IPS-15b (cell line): ENCODE data around the gene TUBD1.
"Not testable (repeated sequence)": the region's sequence is repeated elsewhere in the genome, so short reads cannot be mapped to it uniquely, and the experiment has no call there.

ENCODE experiments used
- H3K27me3 ChIP-seq: one replicate; pipeline ENCODE4 v1.6.1; 2013; ENCODE audit warnings: low read length; ENCODE audit not compliant: control insufficient read depth, insufficient read depth
- H3K36me3 ChIP-seq: one replicate; pipeline ENCODE4 v1.6.1; 2013; ENCODE audit warnings: low read length; ENCODE audit not compliant: control insufficient read depth, insufficient read depth
- H3K4me1 ChIP-seq: one replicate; pipeline ENCODE4 v1.6.1; 2013; ENCODE audit warnings: mild to moderate bottlenecking, low read length; ENCODE audit not compliant: control insufficient read depth, insufficient read depth
- H3K4me3 ChIP-seq: one replicate; pipeline ENCODE4 v1.5.1; 2013; ENCODE audit warnings: low read depth, low read length
- H3K9ac ChIP-seq: one replicate; pipeline ENCODE4 v1.6.1; 2013; ENCODE audit warnings: low read depth, mild to moderate bottlenecking, low read length
- H3K9me3 ChIP-seq: one replicate; pipeline ENCODE4 v1.6.1; 2013; ENCODE audit warnings: mild to moderate bottlenecking, low read length; ENCODE audit not compliant: control insufficient read depth, insufficient read depth

Gene TUBD1

DNA sequence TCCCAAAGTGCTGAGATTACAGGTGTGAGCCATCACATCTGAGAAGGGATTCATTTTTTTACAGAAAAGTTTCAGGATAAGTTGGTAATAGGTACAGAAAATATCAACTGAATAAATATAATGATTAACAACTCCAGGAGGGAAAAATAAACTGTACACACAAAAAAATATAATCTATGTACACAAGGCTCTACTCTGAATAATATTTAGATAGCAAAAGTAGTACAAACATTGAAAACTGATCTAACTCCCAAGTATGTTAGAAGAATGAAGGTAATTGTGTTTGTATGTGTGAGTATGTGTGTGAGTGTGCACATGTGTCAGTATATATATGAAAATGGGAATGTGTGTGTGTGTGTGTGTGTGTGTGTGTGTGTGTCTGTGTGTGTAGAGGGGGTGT is 20.4 kb downstream of the TUBD1 start:
- Histone ChIP-seq H3K4me1 (no peaks in the 10 kb centered on the region), H3K9me3 (no peaks in the 10 kb centered on the region), H3K9ac (no peak overlapping the region), H3K36me3 (peaks cover 3% of the 10 kb centered on the region), H3K27me3 (no peaks in the 10 kb centered on the region), H3K4me3 (no peak overlapping the region)

DNA sequence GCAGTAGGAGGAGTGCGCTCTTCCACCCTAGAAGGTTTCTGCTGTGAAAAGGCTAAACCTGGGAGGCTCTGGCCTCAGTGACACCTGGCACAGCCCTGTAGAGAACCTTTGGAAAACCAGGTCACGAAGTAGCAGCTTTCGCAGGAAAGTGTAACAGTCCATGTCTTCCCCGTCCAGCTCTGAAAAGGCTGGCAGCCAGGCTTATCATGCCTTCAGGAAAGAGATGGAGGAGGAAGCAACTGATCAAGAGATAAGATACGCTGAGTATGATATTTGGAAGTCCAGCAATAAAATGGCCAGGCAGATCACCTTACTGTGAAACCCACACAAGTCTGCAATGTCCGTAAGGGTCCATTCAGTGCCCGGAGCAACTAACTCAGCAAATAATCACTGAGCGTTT is 22.3 kb downstream of the TUBD1 start:
- H3K4me1 ChIP-seq = no peaks in the 10 kb centered on the region
- H3K9me3 ChIP-seq = no peaks in the 10 kb centered on the region
- no peak overlapping the region for H3K4me3 ChIP-seq
- H3K9ac ChIP-seq = no peak overlapping the region
- no peaks in the 10 kb centered on the region for H3K36me3 ChIP-seq
- H3K27me3 ChIP-seq = no peaks in the 10 kb centered on the region

DNA sequence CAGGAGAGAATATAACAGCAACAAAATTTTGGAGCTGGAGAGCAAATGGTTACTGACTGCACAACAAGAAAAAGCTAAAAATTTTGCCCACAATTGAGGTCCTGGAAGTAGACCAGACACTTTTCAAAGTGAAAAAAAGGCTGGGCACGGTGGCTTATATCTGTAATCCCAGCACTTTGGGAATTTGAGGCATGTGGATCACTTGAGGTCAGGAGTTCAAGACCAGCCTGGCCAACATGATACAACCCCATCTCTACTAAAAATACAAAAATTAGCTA is 22.9 kb downstream of the TUBD1 start:
- Histone ChIP-seq H3K4me1 (no peaks in the 10 kb centered on the region), H3K9me3 (no peaks in the 10 kb centered on the region), H3K27me3 (no peaks in the 10 kb centered on the region), H3K9ac (no peak overlapping the region), H3K4me3 (no peak overlapping the region), H3K36me3 (no peaks in the 10 kb centered on the region)

DNA sequence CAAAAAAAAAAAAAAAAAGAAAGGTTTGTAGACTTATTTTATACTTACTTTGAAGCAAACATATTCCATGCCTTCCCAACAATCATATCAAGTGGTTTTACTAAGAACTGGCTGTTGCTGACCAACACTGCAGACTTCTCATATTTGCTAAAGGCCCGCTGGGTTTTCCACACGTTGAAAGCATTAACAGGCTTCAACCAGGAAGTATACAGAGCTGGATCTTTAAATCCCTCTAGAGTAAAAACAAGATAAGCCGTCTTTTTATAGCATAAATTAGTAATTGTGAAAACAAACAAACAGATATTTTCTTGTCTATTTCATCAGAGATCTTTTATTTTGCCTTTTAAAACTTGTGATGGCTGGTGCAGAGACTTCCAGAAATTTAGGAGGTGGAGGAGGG is 29.1 kb downstream of the TUBD1 start:
- Histone ChIP-seq H3K9ac (no peak overlapping the region), H3K36me3 (peaks cover 3% of the 10 kb centered on the region), H3K27me3 (no peaks in the 10 kb centered on the region), H3K4me3 (no peak overlapping the region), H3K9me3 (no peaks in the 10 kb centered on the region), H3K4me1 (no peaks in the 10 kb centered on the region)

DNA sequence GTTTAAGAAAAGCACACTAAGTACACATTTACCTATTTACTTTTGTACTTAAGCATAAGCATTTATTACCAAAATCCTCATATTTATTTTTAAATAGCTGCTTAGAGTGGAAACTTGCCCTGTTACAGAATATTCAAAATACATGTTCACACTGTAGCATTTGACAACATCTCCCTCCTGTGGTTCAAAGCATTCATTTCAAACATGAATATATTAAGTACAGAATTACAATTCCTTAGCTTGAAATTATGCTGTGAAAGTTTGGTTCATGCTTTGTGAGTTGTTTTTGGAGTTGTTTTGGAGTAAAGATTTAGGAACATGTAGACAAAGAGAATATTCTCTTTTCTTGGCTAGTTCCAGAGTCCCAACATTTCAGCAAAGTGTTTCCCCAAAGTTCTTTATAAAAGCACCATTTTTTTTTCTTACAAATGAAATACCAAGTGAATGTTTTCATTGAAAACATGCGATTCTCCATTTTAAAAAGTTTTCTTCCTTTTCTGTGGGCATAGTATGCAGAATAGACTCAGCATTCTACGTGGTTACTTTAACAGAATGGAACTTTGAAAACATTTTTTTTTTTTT is 33.2 kb downstream of the TUBD1 start:
- no peaks in the 10 kb centered on the region for H3K27me3 ChIP-seq
- H3K4me3 ChIP-seq = no peak overlapping the region
- no peak overlapping the region for H3K9ac ChIP-seq
- no peaks in the 10 kb centered on the region for H3K4me1 ChIP-seq
- H3K9me3 ChIP-seq = no peaks in the 10 kb centered on the region
- H3K36me3 ChIP-seq = peaks cover 3% of the 10 kb centered on the region

DNA sequence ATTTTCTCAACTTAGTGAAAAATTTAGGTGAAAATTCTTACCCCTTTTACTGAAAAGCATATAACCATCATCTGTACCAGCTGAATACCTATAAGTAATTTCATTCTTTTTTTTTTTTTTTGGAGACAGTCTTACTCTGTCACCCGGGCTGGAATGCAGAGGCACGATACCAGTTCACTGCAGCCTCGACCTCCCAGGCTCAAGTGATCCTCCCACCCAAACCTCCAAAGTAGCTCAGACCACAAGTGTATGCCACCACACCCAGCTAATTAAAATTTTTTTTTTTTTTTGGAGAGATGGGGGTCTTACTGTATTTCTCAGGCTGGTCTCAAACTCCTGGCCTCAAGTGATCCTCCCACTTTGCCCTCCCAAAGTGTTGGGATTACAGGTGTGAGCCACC is 33.8 kb downstream of the TUBD1 start:
- Histone ChIP-seq H3K9ac (no peak overlapping the region), H3K9me3 (no peaks in the 10 kb centered on the region), H3K4me3 (no peak overlapping the region), H3K27me3 (no peaks in the 10 kb centered on the region), H3K36me3 (peaks cover 3% of the 10 kb centered on the region), H3K4me1 (no peaks in the 10 kb centered on the region)

DNA sequence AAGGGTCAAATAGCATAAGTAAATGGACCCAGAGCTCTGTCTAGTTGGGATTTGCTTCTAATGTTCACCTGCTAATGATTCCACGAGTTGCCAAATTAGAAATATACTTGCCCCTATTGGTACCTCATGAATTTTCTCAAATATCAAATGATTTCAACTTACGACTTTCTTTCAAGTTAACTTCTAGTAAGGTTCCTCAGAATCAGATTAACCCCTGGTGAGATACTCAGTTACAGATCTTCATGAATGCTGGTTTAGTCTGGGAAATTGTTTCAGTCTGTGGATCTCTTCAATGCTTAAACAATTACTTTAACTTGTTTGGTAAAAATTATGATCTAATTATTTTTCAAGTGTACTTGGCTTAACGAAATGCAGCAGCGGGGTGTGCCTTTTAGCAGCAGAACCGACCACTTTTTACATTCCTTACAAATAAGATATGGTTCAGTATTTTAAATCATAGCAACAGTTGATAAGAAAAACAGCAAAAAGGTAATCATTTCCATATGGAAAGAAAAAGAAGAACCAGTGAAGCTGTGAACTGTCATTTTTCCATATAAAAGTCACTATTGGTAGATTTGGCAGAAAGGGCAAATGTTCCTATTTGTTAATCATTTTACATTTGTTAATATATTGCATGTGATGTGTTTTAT is 34.5 kb downstream of the TUBD1 start:
- Histone ChIP-seq H3K4me3 (no peak overlapping the region), H3K27me3 (no peaks in the 10 kb centered on the region), H3K4me1 (no peaks in the 10 kb centered on the region), H3K9ac (no peak overlapping the region), H3K36me3 (peaks cover 3% of the 10 kb centered on the region), H3K9me3 (no peaks in the 10 kb centered on the region)

DNA sequence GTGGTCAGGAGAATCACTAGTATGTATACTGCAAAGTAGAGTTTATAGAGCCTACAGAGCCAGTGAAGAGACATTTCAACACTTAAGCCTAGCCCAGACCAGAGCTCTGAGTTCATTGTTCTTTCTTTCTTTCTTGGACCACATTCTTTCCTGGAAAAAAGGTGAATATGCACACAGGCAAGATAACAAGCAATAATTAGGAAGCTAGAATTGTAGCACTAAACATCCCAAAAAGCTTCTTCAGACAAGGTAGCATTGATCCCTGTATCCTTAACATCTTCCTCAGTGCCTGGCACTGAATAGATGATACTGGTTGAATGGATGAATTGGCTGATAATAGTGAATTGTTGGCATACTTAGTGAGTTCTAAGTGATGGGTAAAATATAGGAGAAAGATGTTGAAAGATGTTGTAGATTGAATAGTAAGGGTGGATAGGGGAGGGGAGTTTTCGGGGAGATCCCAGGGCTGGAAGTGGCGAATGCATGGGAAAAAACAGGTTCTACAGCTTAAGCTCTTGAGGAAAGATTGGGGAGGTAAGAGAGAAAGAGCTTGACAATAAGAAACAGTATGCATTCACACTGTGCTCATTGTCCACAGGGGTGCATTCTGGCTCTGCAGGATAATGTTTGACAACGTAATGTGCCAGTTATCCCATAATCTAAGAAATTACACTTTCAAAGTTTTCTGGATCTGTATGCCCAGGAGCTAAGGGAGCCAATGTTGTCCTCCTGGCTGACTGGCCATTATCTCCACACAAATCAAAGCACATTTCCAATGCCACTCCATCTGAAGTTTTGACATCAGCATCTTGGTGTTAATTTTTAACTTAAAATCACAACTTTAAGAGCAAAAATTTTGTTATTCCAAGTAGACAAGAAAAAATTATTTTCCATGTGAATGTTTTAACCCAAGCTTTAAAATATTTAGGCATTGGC is 35.6 kb downstream of the TUBD1 start:
- Histone ChIP-seq H3K9me3 (no peaks in the 10 kb centered on the region), H3K4me1 (peaks cover 2% of the 10 kb centered on the region), H3K4me3 (no peak overlapping the region)

DNA sequence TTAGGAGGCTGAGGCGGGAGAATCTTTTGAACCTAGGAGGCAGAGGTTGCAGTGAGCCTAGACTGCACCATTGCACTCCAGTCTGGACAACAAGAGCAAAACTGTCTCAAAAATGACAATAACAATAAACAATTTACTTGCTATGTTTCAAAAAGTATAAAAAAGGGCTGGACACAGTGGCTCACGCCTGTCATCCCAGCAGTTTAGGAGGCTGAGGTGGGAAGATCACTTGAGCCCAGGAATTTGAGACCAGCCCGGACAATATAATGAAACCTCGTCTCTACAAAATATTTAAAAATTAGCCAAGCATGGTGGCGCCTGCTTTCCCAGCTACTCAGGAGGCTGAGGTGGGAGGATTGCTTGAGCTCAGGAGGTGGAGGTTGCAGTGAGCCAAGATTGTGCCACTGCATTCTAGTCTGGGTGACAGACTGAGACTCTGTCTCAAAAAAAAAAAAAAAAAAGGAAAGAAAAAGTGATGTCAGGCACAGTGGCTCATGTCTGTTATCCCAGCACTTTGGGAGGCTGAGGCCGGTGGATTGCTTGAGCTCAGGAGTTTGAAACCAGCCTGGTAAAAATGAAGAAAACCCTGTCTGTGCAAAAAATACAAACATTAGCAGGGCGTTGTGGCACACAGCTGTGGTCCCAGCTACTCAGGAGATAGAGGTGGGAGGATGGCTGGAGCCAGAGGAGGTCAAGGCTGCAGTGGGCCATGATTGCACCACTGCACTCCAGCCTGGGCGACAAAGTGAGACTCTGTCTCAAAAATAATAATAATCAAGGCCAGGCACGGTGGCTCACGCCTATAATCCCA is 38.6 kb downstream of the TUBD1 start:
- not testable (repeated sequence) for H3K4me3 ChIP-seq, H3K4me1 ChIP-seq, H3K27me3 ChIP-seq, H3K9ac ChIP-seq, H3K36me3 ChIP-seq, H3K9me3 ChIP-seq

More for the DNA sequence above, 35.6 kb downstream of the TUBD1 start:
- H3K36me3 ChIP-seq = no peaks in the 10 kb centered on the region
- H3K27me3 ChIP-seq = no peaks in the 10 kb centered on the region
- H3K9ac ChIP-seq = no peak overlapping the region

DNA sequence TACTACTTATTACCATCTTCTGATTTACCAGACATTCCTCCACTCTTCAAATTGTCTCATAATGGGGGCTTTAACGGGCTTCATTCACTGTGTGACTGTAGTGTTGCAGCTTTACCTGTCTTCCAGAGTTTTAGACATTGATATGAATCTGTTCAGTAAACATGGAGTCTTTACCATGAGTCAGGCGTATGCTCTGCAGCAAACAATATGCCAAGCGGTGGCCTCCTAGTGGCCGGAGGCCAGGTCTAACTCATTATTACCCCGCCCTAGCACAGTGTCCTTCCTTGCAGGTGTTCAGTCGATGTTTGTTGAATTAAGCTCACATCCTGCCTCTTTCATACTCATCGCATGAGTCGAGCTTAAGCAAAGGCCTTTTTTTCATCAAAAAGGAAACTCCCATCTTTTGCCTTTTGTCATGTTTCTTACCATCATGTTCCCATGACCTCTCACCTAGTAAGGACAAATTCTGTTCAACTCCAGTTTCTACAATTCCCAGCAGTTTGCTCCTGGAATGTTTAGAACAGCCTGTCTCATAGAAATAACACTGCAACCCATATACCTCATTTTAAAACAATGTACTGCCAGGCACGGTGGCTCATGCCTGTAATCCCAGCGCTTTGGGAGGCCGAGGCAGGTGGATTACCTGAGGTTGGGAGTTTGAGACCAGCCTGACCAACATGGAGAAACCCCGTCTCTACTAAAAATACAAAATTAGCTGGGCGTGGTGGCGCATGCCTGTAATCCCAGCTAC is 39.4 kb downstream of the TUBD1 start:
- no peaks in the 10 kb centered on the region for H3K36me3 ChIP-seq
- no peak overlapping the region for H3K4me3 ChIP-seq
- H3K9me3 ChIP-seq = no peaks in the 10 kb centered on the region
- H3K9ac ChIP-seq = no peak overlapping the region
- peaks cover 2% of the 10 kb centered on the region for H3K4me1 ChIP-seq
- no peaks in the 10 kb centered on the region for H3K27me3 ChIP-seq

DNA sequence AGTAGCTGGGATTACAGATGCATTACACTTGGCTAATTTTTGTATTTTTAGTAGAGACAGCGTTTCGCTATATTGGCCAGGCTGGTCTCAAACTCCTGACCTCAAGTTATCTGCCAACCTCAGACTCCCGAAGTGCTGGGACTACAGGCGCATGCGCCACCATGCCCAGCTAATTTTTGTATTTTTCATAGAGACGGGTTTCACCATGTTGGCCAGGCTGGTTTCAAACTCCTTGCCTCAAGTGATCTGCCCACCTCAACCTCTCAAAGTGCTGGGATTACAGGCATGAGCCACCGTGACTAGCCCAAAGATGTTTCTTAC is 39.9 kb downstream of the TUBD1 start:
- not testable (repeated sequence) for H3K36me3 ChIP-seq, H3K9ac ChIP-seq, H3K4me1 ChIP-seq, H3K9me3 ChIP-seq, H3K4me3 ChIP-seq, H3K27me3 ChIP-seq
